Stimulated activated naive CD8-positive, alpha-beta T cell treated with anti-CD3 and anti-CD28 coated beads, Interleukin-15, Interleukin-2, amounts not matched to agents 100 ng/mL and 50 ng/mL, for 24 hours (primary cell): ENCODE measurements around the gene TIRAP.

Experiments used
- H3K27ac Mint-ChIP-seq: one replicate; pipeline ENCODE4 v1.8.0; 2021; ENCODE audit warnings: mild to moderate bottlenecking, mixed read lengths
- H3K27me3 Mint-ChIP-seq: one replicate; pipeline ENCODE4 v1.8.0; 2021; ENCODE audit warnings: mixed read lengths
- H3K36me3 Mint-ChIP-seq: one replicate; pipeline ENCODE4 v1.8.0; 2021; ENCODE audit warnings: low read depth, mixed read lengths
- H3K4me1 Mint-ChIP-seq: one replicate; pipeline ENCODE4 v1.8.0; 2021; ENCODE audit warnings: low read depth, mixed read lengths
- H3K4me3 Mint-ChIP-seq: one replicate; pipeline ENCODE4 v1.8.0; 2021; ENCODE audit warnings: mild to moderate bottlenecking, mixed read lengths
- H3K9me3 Mint-ChIP-seq: one replicate; pipeline ENCODE4 v1.8.0; 2021; ENCODE audit warnings: mixed read lengths

TIRAP gene

DNA sequence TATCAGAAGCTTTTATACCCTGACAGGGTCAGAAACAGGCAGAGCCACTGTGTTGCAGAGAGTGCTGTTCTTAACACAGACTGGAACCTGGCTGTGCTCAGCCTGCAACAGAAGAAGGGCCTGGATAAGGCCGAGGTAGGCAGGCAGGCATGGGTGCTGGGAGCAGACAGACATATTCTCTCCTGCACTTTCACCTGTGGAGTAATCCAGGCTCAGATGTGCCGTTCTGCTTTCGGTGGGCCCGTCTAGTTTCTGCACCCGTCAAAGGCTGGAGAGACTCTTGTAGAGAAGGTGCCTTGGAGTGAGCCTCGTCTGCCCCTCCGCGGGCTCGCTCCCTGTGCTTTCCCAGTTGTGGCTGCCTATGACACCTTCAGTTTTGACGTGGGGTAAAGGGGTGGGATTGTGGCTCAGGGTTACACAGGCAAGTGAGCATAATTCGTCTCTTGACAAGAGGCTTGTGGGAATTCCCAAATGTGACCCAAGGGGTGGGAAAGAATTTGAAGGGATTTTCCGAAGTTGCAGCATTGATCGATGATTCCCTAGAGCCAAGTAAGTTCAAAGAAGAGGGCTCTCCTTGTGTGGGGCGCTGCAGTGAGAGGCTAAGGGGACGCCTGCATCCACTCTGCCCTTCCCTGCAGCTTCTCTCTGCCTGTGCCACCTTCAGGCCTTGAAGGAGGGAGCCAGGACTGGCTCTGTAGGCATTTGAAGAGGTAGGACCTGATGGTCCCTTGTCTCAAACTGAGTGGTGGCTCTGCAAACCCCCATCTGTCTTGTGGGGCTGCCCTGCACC lies 56.4 kb downstream of the TIRAP start:
- H3K4me3 Mint-ChIP-seq: no peak overlapping the region
- no peaks in the 10 kb centered on the region for H3K27me3 Mint-ChIP-seq
- H3K27ac Mint-ChIP-seq: no peak overlapping the region
- peaks cover 20% of the 10 kb centered on the region for H3K4me1 Mint-ChIP-seq
- peaks cover 26% of the 10 kb centered on the region for H3K36me3 Mint-ChIP-seq
- no peaks in the 10 kb centered on the region for H3K9me3 Mint-ChIP-seq

GRCh38 chr11:126339863-126340434 lies 57.1 kb downstream of the TIRAP start:
- H3K27ac Mint-ChIP-seq: no peak overlapping the region
- H3K4me3 Mint-ChIP-seq: no peak overlapping the region
- peaks cover 25% of the 10 kb centered on the region for H3K36me3 Mint-ChIP-seq
- no peaks in the 10 kb centered on the region for H3K9me3 Mint-ChIP-seq
- H3K27me3 Mint-ChIP-seq: no peaks in the 10 kb centered on the region
- peaks cover 20% of the 10 kb centered on the region for H3K4me1 Mint-ChIP-seq

GRCh38 chr11:126340960-126341606 lies 58.2 kb downstream of the TIRAP start:
- Mint-ChIP-seq H3K36me3 (peaks cover 22% of the 10 kb centered on the region), H3K27me3 (no peaks in the 10 kb centered on the region), H3K27ac (peak overlapping the region; percentile 23), H3K9me3 (no peaks in the 10 kb centered on the region), H3K4me1 (peaks cover 20% of the 10 kb centered on the region), H3K4me3 (no peak overlapping the region)

GRCh38 chr11:126341760-126342161 lies 58.9 kb downstream of the TIRAP start:
- no peaks in the 10 kb centered on the region for H3K27me3 Mint-ChIP-seq
- H3K9me3 Mint-ChIP-seq: no peaks in the 10 kb centered on the region
- peaks cover 20% of the 10 kb centered on the region for H3K36me3 Mint-ChIP-seq
- H3K4me1 Mint-ChIP-seq: peaks cover 21% of the 10 kb centered on the region
- H3K4me3 Mint-ChIP-seq: no peak overlapping the region
- H3K27ac Mint-ChIP-seq: peak overlapping the region; percentile 42

- Mint-ChIP-seq H3K36me3 (peaks cover 20% of the 10 kb centered on the region), H3K27ac (no peak overlapping the region), H3K4me1 (peaks cover 21% of the 10 kb centered on the region), H3K27me3 (no peaks in the 10 kb centered on the region), H3K9me3 (no peaks in the 10 kb centered on the region), H3K4me3 (no peak overlapping the region)
Measured at GRCh38 chr11:126343051-126343450, 60.2 kb downstream of the TIRAP start.
